BLaER1 treated with 17β-estradiol and CSF1 and Interleukin-3, amounts not matched to agents 10 nM and 100 nM (cell line): ENCODE measurements around the gene AKT2.

Experiments used
- H3K27ac ChIP-seq, 11 experiments: shearing (Covaris generic); formaldehyde crosslinking; 2 replicates each; pipeline ENCODE4 v1.8.1; 2022
- H3K27me3 ChIP-seq, 11 experiments: shearing (Covaris generic); formaldehyde crosslinking; 2 replicates each; pipeline ENCODE4 v1.8.1; 2022
- H3K36me3 ChIP-seq, 11 experiments: shearing (Covaris generic); formaldehyde crosslinking; 2 replicates each; pipeline ENCODE4 v1.8.1; 2022
- H3K4me1 ChIP-seq, 10 experiments: shearing (Covaris generic); formaldehyde crosslinking; 2 replicates each; pipeline ENCODE4 v1.8.1; 2022
- H3K4me2 ChIP-seq, 11 experiments: shearing (Covaris generic); formaldehyde crosslinking; 2 replicates each; pipeline ENCODE4 v1.8.1; 2022
- H3K4me3 ChIP-seq, 10 experiments: shearing (Covaris generic); formaldehyde crosslinking; 2 replicates each; pipeline ENCODE4 v1.8.1; 2022
- H3K9ac ChIP-seq, 11 experiments: shearing (Covaris generic); formaldehyde crosslinking; 2 replicates each; pipeline ENCODE4 v1.8.1; 2022
- H3K9me3 ChIP-seq, 11 experiments: shearing (Covaris generic); formaldehyde crosslinking; replicated peaks in 1 of 11; 2 replicates each; pipeline ENCODE4 v1.8.1; 2022
- H4K20me1 ChIP-seq, 11 experiments: shearing (Covaris generic); formaldehyde crosslinking; 2 replicates each; pipeline ENCODE4 v1.8.1; 2022
- Cebpa-rat ChIP-seq, 11 experiments: shearing (Covaris generic); IDR thresholded peaks; 2 replicates each; pipeline ENCODE4 v1.8.1; 2022

Gene AKT2

DNA sequence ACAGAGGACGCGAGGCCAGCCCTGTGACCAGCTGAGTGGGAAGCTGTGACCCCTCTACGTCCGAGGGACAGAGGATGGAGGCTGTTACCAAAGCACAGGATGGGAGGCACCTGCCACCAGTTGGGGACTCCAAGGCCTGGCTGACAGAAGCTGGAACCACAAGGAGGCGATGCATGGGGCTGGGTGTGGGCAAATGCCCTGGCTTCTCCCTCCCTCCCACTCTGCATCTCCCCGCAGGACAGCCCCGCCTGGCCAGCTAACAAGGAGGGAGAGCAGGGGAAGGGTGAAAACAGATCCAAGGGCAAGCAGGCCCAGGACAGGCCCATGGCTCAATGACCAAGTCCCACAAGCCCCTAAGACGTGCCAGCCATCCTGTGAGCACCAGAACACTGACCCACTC lies 28.6 kb downstream of the AKT2 start:
- H4K20me1 ChIP-seq: peaks cover 80 to 100% (median 94%) of the 10 kb centered on the region in 11 experiments
- H3K4me1 ChIP-seq: peaks cover 0 to 12% (median under 1%) of the 10 kb centered on the region in 10 experiments; a peak in 6 of 20 replicates
- H3K36me3 ChIP-seq: peaks cover 58 to 81% (median 71%) of the 10 kb centered on the region in 11 experiments
- no peak overlapping the region for H3K4me2 ChIP-seq
- no peak overlapping the region for H3K9ac ChIP-seq
- no peaks in the 10 kb centered on the region for H3K9me3 ChIP-seq
- H3K4me3 ChIP-seq: no peak overlapping the region
- no peak overlapping the region for H3K27ac ChIP-seq
- H3K27me3 ChIP-seq: no peaks in the 10 kb centered on the region
- no peak for TF ChIP-seq Cebpa-rat (IDR thresholded peaks at IDR 0.05)

DNA sequence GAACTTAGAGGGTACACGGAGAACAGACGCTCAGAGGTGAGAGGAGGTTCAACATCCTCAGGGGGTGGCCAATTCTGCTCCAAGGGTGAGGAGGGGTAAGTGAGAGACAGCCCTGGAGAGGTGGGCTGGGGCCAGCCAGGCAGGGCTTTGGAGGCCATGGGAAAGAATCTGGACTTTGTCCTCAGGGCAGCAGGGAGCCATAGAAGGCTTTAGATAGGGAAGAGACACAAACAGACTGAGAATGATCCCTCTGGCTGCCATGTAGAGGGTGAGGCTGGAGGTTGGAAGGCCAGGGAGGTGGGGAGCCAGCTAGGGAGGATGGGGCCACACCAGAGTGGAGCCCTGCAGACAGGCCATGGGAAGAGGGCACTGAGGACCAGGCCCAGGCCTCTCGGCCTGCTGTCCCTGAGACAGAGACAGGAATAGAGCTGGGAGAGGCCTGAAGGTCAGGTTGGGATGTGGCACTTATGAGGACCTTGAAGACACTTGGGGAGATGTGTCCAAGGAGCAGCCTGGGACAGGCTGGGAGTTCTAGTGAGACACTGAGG lies 29.5 kb downstream of the AKT2 start:
- Histone ChIP-seq H3K27me3 (no peaks in the 10 kb centered on the region), H4K20me1 (peaks cover 82 to 98% (median 94%) of the 10 kb centered on the region in 11 experiments), H3K9ac (no peak overlapping the region), H3K9me3 (no peaks in the 10 kb centered on the region), H3K36me3 (peaks cover 66 to 86% (median 75%) of the 10 kb centered on the region in 11 experiments), H3K4me2 (no peak overlapping the region), H3K4me1 (peaks cover 0 to 12% (median 0%) of the 10 kb centered on the region in 10 experiments; a peak in 4 of 20 replicates), H3K4me3 (no peak overlapping the region), H3K27ac (no peak overlapping the region)
- TF ChIP-seq Cebpa-rat (IDR thresholded peaks at IDR 0.05): no peak

DNA sequence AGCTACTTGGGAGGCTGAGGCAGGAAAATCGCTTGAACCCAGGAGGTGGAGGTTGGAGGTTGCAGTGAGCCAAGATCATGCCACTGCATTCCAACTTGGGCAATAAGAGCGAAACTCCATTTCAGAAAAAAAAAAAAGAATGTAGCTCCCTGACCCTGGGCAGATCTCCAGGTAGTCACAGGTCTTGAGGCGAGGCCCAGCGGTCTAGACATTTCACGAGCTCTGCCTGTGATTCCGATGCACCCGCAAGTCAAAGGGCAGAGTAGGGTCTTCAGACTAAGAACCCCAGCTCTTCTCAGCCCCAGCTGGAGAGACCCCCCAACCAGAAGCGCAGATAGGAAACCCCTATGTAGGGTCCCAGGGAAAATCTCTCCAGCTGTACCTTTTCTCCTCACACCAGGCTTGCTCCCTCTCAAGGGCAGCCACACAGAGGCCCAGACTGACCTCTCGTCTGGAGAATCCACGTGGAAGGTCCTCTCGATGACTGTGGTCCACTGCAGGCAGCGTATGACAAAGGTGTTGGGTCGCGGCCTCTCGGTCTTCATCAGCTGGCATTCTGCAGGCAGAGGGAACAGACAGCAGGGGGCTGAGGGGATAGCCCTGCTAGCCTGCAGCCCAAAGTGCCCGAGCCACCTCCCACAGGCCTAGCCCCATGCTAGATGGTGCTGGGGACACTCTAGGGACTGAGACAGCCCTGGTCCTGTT lies 30.3 kb downstream of the AKT2 start:
- peaks cover 80 to 98% (median 94%) of the 10 kb centered on the region in 11 experiments for H4K20me1 ChIP-seq
- peaks cover 0 to 8% (median 0%) of the 10 kb centered on the region in 10 experiments; a peak in 4 of 20 replicates for H3K4me1 ChIP-seq
- no peak overlapping the region for H3K27ac ChIP-seq
- no peak overlapping the region for H3K9ac ChIP-seq
- no peaks in the 10 kb centered on the region for H3K27me3 ChIP-seq
- H3K9me3 ChIP-seq: no peaks in the 10 kb centered on the region
- H3K36me3 ChIP-seq: peaks cover 75 to 92% (median 83%) of the 10 kb centered on the region in 11 experiments
- no peak for TF ChIP-seq Cebpa-rat (IDR thresholded peaks at IDR 0.05)
- no peak overlapping the region for H3K4me3 ChIP-seq
- no peak overlapping the region for H3K4me2 ChIP-seq

DNA sequence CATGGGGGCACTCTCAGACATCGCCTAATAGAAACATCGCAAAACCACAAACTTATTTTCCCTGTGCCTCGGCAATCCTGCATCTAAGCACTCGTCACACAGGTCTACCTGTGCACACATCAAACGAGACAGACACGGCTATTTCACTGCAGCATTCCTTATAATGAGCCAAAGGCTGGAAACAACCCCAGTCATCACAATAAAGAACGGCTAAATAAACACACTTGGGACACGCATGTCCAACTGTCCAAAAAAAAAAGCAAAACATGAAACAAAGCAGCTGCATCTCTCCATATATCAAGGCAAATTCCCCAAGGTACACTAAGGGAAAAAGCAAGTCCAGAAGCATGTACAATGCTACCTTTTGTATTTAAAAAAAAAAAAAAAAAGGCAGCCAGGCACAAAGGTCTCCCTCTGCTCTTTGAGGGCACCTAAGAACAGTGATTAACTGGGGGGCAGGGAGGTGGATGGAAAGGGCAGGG lies 31.5 kb downstream of the AKT2 start:
- no peaks in the 10 kb centered on the region for H3K27me3 ChIP-seq
- H4K20me1 ChIP-seq: peaks cover 78 to 98% (median 93%) of the 10 kb centered on the region in 11 experiments
- no peak for TF ChIP-seq Cebpa-rat (IDR thresholded peaks at IDR 0.05)
- peaks cover 0 to 7% (median 0%) of the 10 kb centered on the region in 10 experiments; a peak in 2 of 20 replicates for H3K4me1 ChIP-seq
- no peak overlapping the region for H3K4me3 ChIP-seq
- H3K36me3 ChIP-seq: peaks cover 82 to 98% (median 92%) of the 10 kb centered on the region in 11 experiments
- no peak overlapping the region for H3K9ac ChIP-seq
- H3K9me3 ChIP-seq: no peaks in the 10 kb centered on the region
- H3K27ac ChIP-seq: no peak overlapping the region
- H3K4me2 ChIP-seq: no peak overlapping the region

DNA sequence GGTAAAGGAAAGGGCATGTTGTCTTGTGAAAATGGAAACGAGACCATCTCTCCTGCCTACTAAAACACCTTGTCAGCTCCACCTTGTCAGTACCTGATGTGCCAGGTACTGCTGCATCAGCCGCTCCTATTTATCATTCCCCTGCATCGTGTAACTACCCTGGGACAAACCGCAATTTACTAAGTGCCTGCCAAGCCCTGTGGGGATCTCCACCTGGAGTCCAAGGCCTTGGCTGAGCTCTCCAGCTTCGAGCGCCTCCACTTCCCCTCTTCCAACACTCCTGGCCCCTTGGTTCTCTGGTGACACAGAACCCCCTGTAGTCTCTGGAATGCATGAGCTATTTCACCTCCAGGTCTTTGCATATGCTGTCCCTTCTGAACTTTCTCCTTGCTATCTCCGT lies 32.8 kb downstream of the AKT2 start:
- Histone ChIP-seq H3K27me3 (no peaks in the 10 kb centered on the region), H3K36me3 (peaks cover 82 to 98% (median 94%) of the 10 kb centered on the region in 11 experiments), H3K9me3 (no peaks in the 10 kb centered on the region), H3K9ac (no peak overlapping the region), H3K4me3 (no peak overlapping the region), H3K27ac (no peak overlapping the region), H4K20me1 (peaks cover 77 to 98% (median 92%) of the 10 kb centered on the region in 11 experiments), H3K4me2 (no peak overlapping the region), H3K4me1 (peaks cover 0 to 10% (median 0%) of the 10 kb centered on the region in 10 experiments; a peak in 2 of 20 replicates)
- no peak for TF ChIP-seq Cebpa-rat (IDR thresholded peaks at IDR 0.05)

DNA sequence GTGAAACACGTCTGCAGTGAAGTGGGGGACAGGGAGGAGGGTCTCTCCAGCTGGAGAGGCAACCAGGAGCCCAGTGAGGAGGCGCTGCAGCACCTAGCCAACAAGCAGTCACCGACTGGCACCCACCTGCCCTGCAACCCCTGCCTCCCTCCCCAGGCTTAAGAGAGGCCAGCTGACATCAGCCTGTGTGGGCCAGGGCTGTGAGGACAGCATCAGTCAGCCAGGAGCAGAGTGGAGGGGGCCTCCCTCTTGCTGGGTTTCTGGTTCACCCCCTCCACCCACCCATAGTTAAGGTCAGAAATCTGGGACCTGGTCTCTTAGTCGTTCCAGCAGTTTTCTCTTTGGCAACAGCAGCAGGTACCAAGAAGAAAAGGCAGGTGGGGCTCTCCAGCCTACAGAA lies 33.2 kb downstream of the AKT2 start:
- Histone ChIP-seq H3K4me1 (peaks cover 0 to 10% (median 0%) of the 10 kb centered on the region in 10 experiments; a peak in 2 of 20 replicates), H3K36me3 (peaks cover 79 to 98% (median 94%) of the 10 kb centered on the region in 11 experiments), H3K9me3 (no peaks in the 10 kb centered on the region), H4K20me1 (peaks cover 77 to 98% (median 92%) of the 10 kb centered on the region in 11 experiments; a peak in 21 of 22 replicates), H3K4me2 (no peak overlapping the region), H3K27ac (no peak overlapping the region), H3K4me3 (no peak overlapping the region), H3K9ac (no peak overlapping the region), H3K27me3 (no peaks in the 10 kb centered on the region)
- TF ChIP-seq Cebpa-rat (IDR thresholded peaks at IDR 0.05): no peak

DNA sequence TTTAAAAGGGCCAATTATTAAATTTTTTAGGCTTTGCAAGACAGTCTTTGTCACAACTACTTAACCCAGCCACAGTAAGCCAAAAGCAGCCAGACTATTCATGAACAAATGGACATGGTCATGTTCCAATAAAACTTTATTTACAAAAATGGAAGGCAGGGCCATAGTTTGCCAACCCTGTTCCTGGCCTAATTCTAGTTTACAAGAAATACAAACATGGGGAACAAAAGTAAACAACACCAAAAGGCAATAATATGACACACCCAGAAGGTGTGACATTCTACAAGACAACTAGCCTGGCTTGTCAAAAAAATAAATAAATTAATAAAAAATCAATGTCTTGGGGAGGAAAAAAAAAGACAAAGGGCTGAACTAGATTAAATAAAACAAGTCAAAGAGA lies 33.9 kb downstream of the AKT2 start:
- peaks cover 78 to 97% (median 92%) of the 10 kb centered on the region in 11 experiments for H3K36me3 ChIP-seq
- H3K4me1 ChIP-seq: peaks cover 0 to 10% (median 0%) of the 10 kb centered on the region in 10 experiments; a peak in 1 of 20 replicates
- H4K20me1 ChIP-seq: peaks cover 77 to 98% (median 92%) of the 10 kb centered on the region in 11 experiments
- no peaks in the 10 kb centered on the region for H3K27me3 ChIP-seq
- H3K9ac ChIP-seq: no peak overlapping the region
- no peak overlapping the region for H3K27ac ChIP-seq
- H3K4me2 ChIP-seq: no peak overlapping the region
- H3K9me3 ChIP-seq: no peaks in the 10 kb centered on the region
- no peak overlapping the region for H3K4me3 ChIP-seq
- TF ChIP-seq Cebpa-rat (IDR thresholded peaks at IDR 0.05): no peak

DNA sequence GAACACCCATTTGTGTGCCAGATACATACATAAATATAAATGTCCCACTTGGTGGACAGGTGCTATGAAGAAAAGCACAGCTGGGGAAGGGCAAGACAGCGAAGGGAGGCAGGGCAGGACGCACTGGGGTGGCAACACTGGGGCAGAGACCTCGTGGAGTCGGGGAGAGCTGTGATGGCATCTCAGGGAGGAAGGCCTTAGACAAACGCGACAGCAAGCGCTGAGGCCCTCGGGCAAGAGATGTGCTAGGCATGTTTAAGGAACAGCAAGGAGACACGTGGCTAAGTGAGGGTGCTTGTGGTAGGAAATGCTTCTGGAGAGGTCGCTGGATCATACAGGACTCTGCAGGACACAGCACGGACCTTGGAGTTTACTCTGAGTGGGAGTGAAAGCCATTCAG lies 35.4 kb downstream of the AKT2 start:
- Histone ChIP-seq H3K27me3 (no peaks in the 10 kb centered on the region), H3K36me3 (peaks cover 67 to 96% (median 90%) of the 10 kb centered on the region in 11 experiments), H3K4me2 (no peak overlapping the region), H3K27ac (no peak overlapping the region), H3K9me3 (no peaks in the 10 kb centered on the region), H3K4me3 (no peak overlapping the region), H3K9ac (0 out of 22 replicates have a peak overlapping the region, but pooled peaks of 1 of the 11 experiments have one; percentile 13), H4K20me1 (peaks cover 86 to 98% (median 92%) of the 10 kb centered on the region in 11 experiments), H3K4me1 (peaks cover 0 to 10% (median 0%) of the 10 kb centered on the region in 10 experiments; a peak in 2 of 20 replicates)
- no peak for TF ChIP-seq Cebpa-rat (IDR thresholded peaks at IDR 0.05)

DNA sequence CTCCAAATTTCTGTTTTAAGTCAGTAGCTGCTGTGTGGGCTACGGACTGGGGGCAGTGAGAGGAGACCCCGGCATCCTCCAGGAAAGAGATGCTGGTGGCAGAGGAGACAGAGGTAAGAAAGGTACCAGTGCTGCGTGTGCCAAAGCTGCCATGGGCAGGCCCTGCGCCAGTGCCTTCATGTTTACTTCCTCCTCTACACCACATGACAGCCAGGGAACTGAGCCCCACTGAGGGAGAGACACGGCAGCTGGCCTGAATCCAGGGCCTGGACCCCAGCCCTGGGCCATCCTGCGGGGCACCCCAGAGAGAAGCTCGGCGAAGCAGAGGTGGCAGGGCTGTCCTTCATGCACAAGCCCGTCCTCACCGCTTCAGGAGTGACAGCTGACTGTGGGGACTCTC lies 35.9 kb downstream of the AKT2 start:
- no peak overlapping the region for H3K4me2 ChIP-seq
- H3K27me3 ChIP-seq: no peaks in the 10 kb centered on the region
- peaks cover 0 to 10% (median 0%) of the 10 kb centered on the region in 10 experiments; a peak in 2 of 20 replicates for H3K4me1 ChIP-seq
- H3K9me3 ChIP-seq: no peaks in the 10 kb centered on the region
- peaks cover 67 to 96% (median 90%) of the 10 kb centered on the region in 11 experiments for H3K36me3 ChIP-seq
- H4K20me1 ChIP-seq: peaks cover 91 to 98% (median 95%) of the 10 kb centered on the region in 11 experiments
- no peak overlapping the region for H3K4me3 ChIP-seq
- no peak overlapping the region for H3K27ac ChIP-seq
- TF ChIP-seq Cebpa-rat (IDR thresholded peaks at IDR 0.05): no peak
- H3K9ac ChIP-seq: 0 out of 22 replicates have a peak overlapping the region, but pooled peaks of 1 of the 11 experiments have one; percentile 3
